GM12878 (cell line): Measurements from ENCODE around the gene CGAS. TPM values are rescaled to one million over a fixed set of nuclear protein-coding genes. Genes with fewer than 3 reads are reported as not detected.

ENCODE experiments used
- ATAC-seq: fragments of 200-7000 bp; cut with Tn5 transposase; 3 replicates; pipeline ENCODE4 v1.9.1; 2020; ENCODE audit warnings: mild to moderate bottlenecking, moderate library complexity
- BruUV-seq: library from RNA; stranded (reverse); fragments of 400-500 nt; replicated peaks from 2 replicates; lab custom pipeline; 2021; lab: Mats Ljungman, UMichigan
- CTCF ChIA-PET: fragments of 300-600 bp; sonication (Branson Sonifier 250); formaldehyde crosslinking; extraction: SDS; loops from one replicate; lab custom pipeline; 2021; ENCODE audit warnings: inconsistent platforms; lab: Yijun Ruan, JAX
- POLR2A ChIA-PET: fragments of 350-600 bp; formaldehyde crosslinking; extraction: SDS; loops from one replicate; lab custom pipeline; 2021; ENCODE audit warnings: inconsistent platforms; lab: Charles Lee
- RAD21 ChIA-PET: fragments of 300-600 bp; sonication (Branson Sonifier 250); formaldehyde crosslinking; loops from one replicate; lab custom pipeline; 2023; ENCODE audit warnings: antibody characterized with exemption; ENCODE audit not compliant: unreplicated experiment; lab: Charles Lee
- SMC1A ChIA-PET: fragments of 300-600 bp; sonication (Branson Sonifier 250); formaldehyde crosslinking; loops from one replicate; lab custom pipeline; 2023; ENCODE audit not compliant: unreplicated experiment, uncharacterized antibody; lab: Charles Lee
- DNase-seq: peaks from one replicate; pipeline ENCODE4 v3.0.0-alpha.2; 2011; ENCODE audit warnings: low read depth, low spot score
- FAIRE-seq: peaks from 3 replicates; lab custom pipeline; 2011; peaks lifted over from hg19 to GRCh38; lab: Jason Lieb, UNC
- H2AFZ ChIP-seq: 2 replicates; pipeline ENCODE4 v1.6.0; 2011; ENCODE audit warnings: low read depth, low read length, control low read depth; ENCODE audit not compliant: control insufficient read depth
- H3K27ac ChIP-seq: 2 replicates; pipeline ENCODE4 v1.5.1; 2011; ENCODE audit warnings: control low read depth; ENCODE audit not compliant: control insufficient read depth, insufficient read depth
- H3K27me3 ChIP-seq, 2 experiments: replicated peaks in 1 of 2; 2 replicates each; pipeline versions ENCODE4 v1.6.0 to v1.6.1; 2011; ENCODE audit warnings: low read length in 1 of 2; ENCODE audit not compliant: control insufficient read depth in 2 of 2, insufficient read depth in 2 of 2
- H3K36me3 ChIP-seq, 2 experiments: 2 replicates each; pipeline ENCODE4 v1.5.1; 2011; ENCODE audit warnings: low read length in 1 of 2; ENCODE audit not compliant: control insufficient read depth in 2 of 2, insufficient read depth in 2 of 2
- H3K4me1 ChIP-seq: 2 replicates; pipeline ENCODE4 v1.6.1; 2011; ENCODE audit warnings: mild to moderate bottlenecking, low read length, moderate library complexity, mixed read lengths; ENCODE audit not compliant: control insufficient read depth, insufficient read depth
- H3K4me2 ChIP-seq: 2 replicates; pipeline ENCODE4 v1.6.0; 2011; ENCODE audit warnings: control low read depth; ENCODE audit not compliant: control insufficient read depth, insufficient read depth
- H3K4me3 ChIP-seq: fragments of 200-600 bp; sonication (generic); 2 replicates; pipeline ENCODE4 v1.5.1; 2016
- H3K79me2 ChIP-seq: 2 replicates; pipeline ENCODE4 v1.6.0; 2011; ENCODE audit warnings: low read length; ENCODE audit not compliant: control insufficient read depth, insufficient read depth
- H3K9ac ChIP-seq: 2 replicates; pipeline ENCODE4 v1.8.0; 2011; ENCODE audit warnings: low read length, control low read depth, mixed read lengths; ENCODE audit not compliant: control insufficient read depth, insufficient read depth
- H3K9me3 ChIP-seq: replicated peaks from 3 replicates; pipeline ENCODE4 v1.5.1; 2011; ENCODE audit warnings: mild to moderate bottlenecking, low read length; ENCODE audit not compliant: control insufficient read depth, insufficient read depth
- H4K20me1 ChIP-seq: 2 replicates; pipeline ENCODE4 v1.6.0; 2011; ENCODE audit not compliant: control insufficient read depth, insufficient read depth
- BCL11A ChIP-seq: IDR thresholded peaks from 2 replicates; pipeline ENCODE4 v1.6.1; 2011; ENCODE audit warnings: low read depth, low read length
- BMI1 ChIP-seq: fragments of 450-650 bp; IDR thresholded peaks from 2 replicates; pipeline ENCODE4 v1.6.1; 2016; ENCODE audit warnings: mild to moderate bottlenecking, moderate library complexity, borderline replicate concordance
- CEBPB ChIP-seq, 2 experiments: fragments of 150-350 bp in 1 of 2; IDR thresholded peaks; 2 replicates each; pipeline ENCODE4 v1.6.1; 2012 to 2014; ENCODE audit warnings: low read depth in 2 of 2, low read length in 2 of 2, borderline replicate concordance in 1 of 2, inconsistent platforms in 1 of 2
- LARP7 ChIP-seq: fragments of 450-650 bp; IDR thresholded peaks from 2 replicates; pipeline ENCODE4 v1.6.1; 2017; ENCODE audit warnings: mild to moderate bottlenecking
- MYB ChIP-seq: fragments of 150-350 bp; IDR thresholded peaks from 2 replicates; pipeline ENCODE4 v1.6.1; 2014; ENCODE audit warnings: mild to moderate bottlenecking, low read depth, low read length, borderline replicate concordance
- NFYB ChIP-seq: IDR thresholded peaks from 2 replicates; pipeline ENCODE4 v1.6.1; 2011; ENCODE audit warnings: low read depth, mild to moderate bottlenecking, low read length, improper control_type of control experiment, moderate library complexity; ENCODE audit not compliant: insufficient read depth
- NR2C1 ChIP-seq: fragments of 450-650 bp; IDR thresholded peaks from 2 replicates; pipeline ENCODE4 v1.6.1; 2017; ENCODE audit warnings: antibody characterized with exemption, mild to moderate bottlenecking, moderate library complexity
- SMARCA5 ChIP-seq: fragments of 450-650 bp; IDR thresholded peaks from 2 replicates; pipeline ENCODE4 v1.6.1; 2017; ENCODE audit warnings: mild to moderate bottlenecking
- WRNIP1 ChIP-seq: IDR thresholded peaks from 2 replicates; pipeline ENCODE4 v1.6.1; 2011; ENCODE audit warnings: low read depth, low read length, improper control_type of control experiment, borderline replicate concordance
- ZNF207 ChIP-seq: fragments of 450-650 bp; IDR thresholded peaks from 2 replicates; pipeline ENCODE4 v1.6.1; 2014; ENCODE audit warnings: antibody characterized with exemption, mild to moderate bottlenecking, borderline replicate concordance
- ZNF217 ChIP-seq: fragments of 450-650 bp; IDR thresholded peaks from 2 replicates; pipeline ENCODE4 v1.6.1; 2017; ENCODE audit warnings: antibody characterized with exemption, mild to moderate bottlenecking
- WGBS: methylation state at CpG from one replicate; pipeline ENCODE4 v1.1.6; 2016; ENCODE audit warnings: low lambda C conversion rate; ENCODE audit not compliant: insufficient replicate concordance, insufficient coverage; ENCODE audit errors: missing lambda C conversion rate; 5-methylcytosine and 5-hydroxymethylcytosine counted together
- in situ Hi-C: fragments of 300-500 bp; cut with MboI; formaldehyde crosslinking; loops from 9 replicates; pipeline ENCODE4 v1.14.3; 2018; ENCODE audit warnings: mixed read lengths
- intact Hi-C: fragments of 100-400 bp; cut with micrococcal nuclease; formaldehyde crosslinking; loops from one replicate; pipeline ENCODE4 v1.14.2; 2022; ENCODE audit not compliant: unreplicated experiment
- polyA plus RNA-seq, 11 experiments: library from polyadenylated mRNA; depleted of rRNA in 4 of 11; unstranded in 6 of 11; stranded (reverse) in 5 of 11; fragments of >200 nt; fragmentation: Nextera tagmentation in 4 of 11; fragmentation: Illumina TruSeq in 1 of 11; extraction: Ambion mirVana in 4 of 11; extraction: Trizol in 1 of 11; gene quantifications; 1 replicate in 1 of 11; 2 replicates in 10 of 11; pipeline versions ENCODE4 v1.2.1 to v1.2.3, GENCODE V29; 2011 to 2016; ENCODE audit warnings: inconsistent platforms in 2 of 11, missing spikeins in 2 of 11, low read depth in 1 of 11
- total RNA-seq, 4 experiments: library from RNA; depleted of rRNA in 3 of 4; stranded (reverse); fragments of >200 nt in 3 of 4; fragmentation: Illumina TruSeq in 1 of 4; extraction: Trizol in 1 of 4; gene quantifications; 2 replicates each; pipeline versions ENCODE4 v1.2.1 to v1.2.3, GENCODE V29; 2013 to 2021
- TF ChIP-seq, protein P1 (sequence below): fragments of 450-650 bp; IDR thresholded peaks from 2 replicates; pipeline ENCODE4 v1.6.1; 2016; ENCODE audit warnings: mild to moderate bottlenecking, moderate library complexity, borderline replicate concordance
- TF ChIP-seq, protein P2 (sequence below): IDR thresholded peaks from 2 replicates; pipeline ENCODE4 v1.6.1; 2011; ENCODE audit warnings: borderline replicate concordance, low read depth, mild to moderate bottlenecking, moderate library complexity, low read length; ENCODE audit not compliant: insufficient read depth, poor library complexity, severe bottlenecking
- TF ChIP-seq, protein P3 (sequence below): fragments of 450-650 bp; formaldehyde crosslinking; IDR thresholded peaks from 2 replicates; pipeline ENCODE4 v1.4.0; 2020; ENCODE audit warnings: mild to moderate bottlenecking, moderate library complexity

CGAS gene
- total and polyA plus RNA-seq, 10 of the 15 experiments (the other 5 are each of a cell fraction or from before 2014, with no cell fraction given) = 4.7 to 30.2 (median 22.1) TPM

DNA sequence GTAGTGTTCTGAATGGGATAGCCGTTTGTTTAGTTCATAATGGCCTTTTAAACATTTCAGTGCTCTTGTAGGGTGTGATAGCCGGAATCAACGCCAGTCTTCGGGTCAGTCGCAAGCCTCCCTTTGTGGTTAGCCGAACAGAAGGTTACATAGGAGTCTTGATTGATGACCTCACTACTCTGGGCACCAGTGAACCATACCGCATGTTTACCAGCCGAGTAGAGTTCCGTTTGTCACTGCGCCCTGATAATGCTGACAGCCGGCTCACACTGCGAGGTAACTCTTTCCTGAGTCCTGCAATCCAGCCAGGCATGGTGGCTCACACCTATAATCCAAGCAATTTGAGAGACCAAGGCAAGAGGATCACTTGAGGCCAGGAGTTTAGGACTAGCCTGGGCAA, 29.9 kb upstream of the CGAS start:
- RAD21 ChIA-PET = no interaction called here
- Histone ChIP-seq H2AFZ (no peak overlapping the region), H3K9ac (no peak overlapping the region), H3K79me2 (no peaks in the 10 kb centered on the region), H3K4me1 (no peaks in the 10 kb centered on the region), H3K4me2 (no peak overlapping the region), H3K4me3 (no peak overlapping the region), H3K27me3 (no peaks in the 10 kb centered on the region), H4K20me1 (no peaks in the 10 kb centered on the region), H3K27ac (no peak overlapping the region), H3K36me3 (peaks cover 9 to 32% of the 10 kb centered on the region in 2 experiments), H3K9me3 (no peaks in the 10 kb centered on the region)
- SMC1A ChIA-PET = interaction anchor here (0.6 to 1.2 kb wide), 3 partner anchors 9 to 20 kb away, joined by 3 to 4 read pairs (median 3); no protein-coding TSS in a partner anchor
- POLR2A ChIA-PET = interaction anchor here (0.6 to 1.6 kb wide), 2 partner anchors 13 to 16 kb away, joined by 3 to 4 read pairs; no protein-coding TSS in a partner anchor
- DNase-seq (no peak), FAIRE-seq (no peak), ATAC-seq (no peak)
- intact Hi-C loops (no loop called here), in situ Hi-C loops (no loop called here)
- no TSS peak for BruUV-seq
- CTCF ChIA-PET = no interaction called here
- whole genome bisulfite sequencing = 97% methylated on average over 12 of the region's 12 CpGs
- TF ChIP-seq LARP7 (no peak), NFYB (no peak), MYB (no peak), CEBPB (IDR thresholded peaks at IDR 0.05; ENCODE audit: borderline replicate concordance in 1 of 2, low read depth in 2 of 2, low read length in 2 of 2) (no peak), ZNF217 (no peak), NR2C1 (no peak), SMARCA5 (no peak), WRNIP1 (no peak), ZNF207 (no peak), BCL11A (no peak), BMI1 (no peak)
- TF ChIP-seq, protein P1, sequence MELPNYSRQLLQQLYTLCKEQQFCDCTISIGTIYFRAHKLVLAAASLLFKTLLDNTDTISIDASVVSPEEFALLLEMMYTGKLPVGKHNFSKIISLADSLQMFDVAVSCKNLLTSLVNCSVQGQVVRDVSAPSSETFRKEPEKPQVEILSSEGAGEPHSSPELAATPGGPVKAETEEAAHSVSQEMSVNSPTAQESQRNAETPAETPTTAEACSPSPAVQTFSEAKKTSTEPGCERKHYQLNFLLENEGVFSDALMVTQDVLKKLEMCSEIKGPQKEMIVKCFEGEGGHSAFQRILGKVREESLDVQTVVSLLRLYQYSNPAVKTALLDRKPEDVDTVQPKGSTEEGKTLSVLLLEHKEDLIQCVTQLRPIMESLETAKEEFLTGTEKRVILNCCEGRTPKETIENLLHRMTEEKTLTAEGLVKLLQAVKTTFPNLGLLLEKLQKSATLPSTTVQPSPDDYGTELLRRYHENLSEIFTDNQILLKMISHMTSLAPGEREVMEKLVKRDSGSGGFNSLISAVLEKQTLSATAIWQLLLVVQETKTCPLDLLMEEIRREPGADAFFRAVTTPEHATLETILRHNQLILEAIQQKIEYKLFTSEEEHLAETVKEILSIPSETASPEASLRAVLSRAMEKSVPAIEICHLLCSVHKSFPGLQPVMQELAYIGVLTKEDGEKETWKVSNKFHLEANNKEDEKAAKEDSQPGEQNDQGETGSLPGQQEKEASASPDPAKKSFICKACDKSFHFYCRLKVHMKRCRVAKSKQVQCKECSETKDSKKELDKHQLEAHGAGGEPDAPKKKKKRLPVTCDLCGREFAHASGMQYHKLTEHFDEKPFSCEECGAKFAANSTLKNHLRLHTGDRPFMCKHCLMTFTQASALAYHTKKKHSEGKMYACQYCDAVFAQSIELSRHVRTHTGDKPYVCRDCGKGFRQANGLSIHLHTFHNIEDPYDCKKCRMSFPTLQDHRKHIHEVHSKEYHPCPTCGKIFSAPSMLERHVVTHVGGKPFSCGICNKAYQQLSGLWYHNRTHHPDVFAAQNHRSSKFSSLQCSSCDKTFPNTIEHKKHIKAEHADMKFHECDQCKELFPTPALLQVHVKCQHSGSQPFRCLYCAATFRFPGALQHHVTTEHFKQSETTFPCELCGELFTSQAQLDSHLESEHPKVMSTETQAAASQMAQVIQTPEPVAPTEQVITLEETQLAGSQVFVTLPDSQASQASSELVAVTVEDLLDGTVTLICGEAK = no peak
- TF ChIP-seq, protein P2, sequence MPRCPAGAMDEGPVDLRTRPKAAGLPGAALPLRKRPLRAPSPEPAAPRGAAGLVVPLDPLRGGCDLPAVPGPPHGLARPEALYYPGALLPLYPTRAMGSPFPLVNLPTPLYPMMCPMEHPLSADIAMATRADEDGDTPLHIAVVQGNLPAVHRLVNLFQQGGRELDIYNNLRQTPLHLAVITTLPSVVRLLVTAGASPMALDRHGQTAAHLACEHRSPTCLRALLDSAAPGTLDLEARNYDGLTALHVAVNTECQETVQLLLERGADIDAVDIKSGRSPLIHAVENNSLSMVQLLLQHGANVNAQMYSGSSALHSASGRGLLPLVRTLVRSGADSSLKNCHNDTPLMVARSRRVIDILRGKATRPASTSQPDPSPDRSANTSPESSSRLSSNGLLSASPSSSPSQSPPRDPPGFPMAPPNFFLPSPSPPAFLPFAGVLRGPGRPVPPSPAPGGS = no peak
- TF ChIP-seq, protein P3, sequence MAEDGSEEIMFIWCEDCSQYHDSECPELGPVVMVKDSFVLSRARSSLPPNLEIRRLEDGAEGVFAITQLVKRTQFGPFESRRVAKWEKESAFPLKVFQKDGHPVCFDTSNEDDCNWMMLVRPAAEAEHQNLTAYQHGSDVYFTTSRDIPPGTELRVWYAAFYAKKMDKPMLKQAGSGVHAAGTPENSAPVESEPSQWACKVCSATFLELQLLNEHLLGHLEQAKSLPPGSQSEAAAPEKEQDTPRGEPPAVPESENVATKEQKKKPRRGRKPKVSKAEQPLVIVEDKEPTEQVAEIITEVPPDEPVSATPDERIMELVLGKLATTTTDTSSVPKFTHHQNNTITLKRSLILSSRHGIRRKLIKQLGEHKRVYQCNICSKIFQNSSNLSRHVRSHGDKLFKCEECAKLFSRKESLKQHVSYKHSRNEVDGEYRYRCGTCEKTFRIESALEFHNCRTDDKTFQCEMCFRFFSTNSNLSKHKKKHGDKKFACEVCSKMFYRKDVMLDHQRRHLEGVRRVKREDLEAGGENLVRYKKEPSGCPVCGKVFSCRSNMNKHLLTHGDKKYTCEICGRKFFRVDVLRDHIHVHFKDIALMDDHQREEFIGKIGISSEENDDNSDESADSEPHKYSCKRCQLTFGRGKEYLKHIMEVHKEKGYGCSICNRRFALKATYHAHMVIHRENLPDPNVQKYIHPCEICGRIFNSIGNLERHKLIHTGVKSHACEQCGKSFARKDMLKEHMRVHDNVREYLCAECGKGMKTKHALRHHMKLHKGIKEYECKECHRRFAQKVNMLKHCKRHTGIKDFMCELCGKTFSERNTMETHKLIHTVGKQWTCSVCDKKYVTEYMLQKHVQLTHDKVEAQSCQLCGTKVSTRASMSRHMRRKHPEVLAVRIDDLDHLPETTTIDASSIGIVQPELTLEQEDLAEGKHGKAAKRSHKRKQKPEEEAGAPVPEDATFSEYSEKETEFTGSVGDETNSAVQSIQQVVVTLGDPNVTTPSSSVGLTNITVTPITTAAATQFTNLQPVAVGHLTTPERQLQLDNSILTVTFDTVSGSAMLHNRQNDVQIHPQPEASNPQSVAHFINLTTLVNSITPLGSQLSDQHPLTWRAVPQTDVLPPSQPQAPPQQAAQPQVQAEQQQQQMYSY (CRISPR knock-in tag) = no peak
